DOHH2 (cell line): ENCODE measurements around the gene SF3B2.
"Not testable (repeated sequence)": the region's sequence is repeated elsewhere in the genome, so short reads cannot be mapped to it uniquely, and the experiment has no call there.

ENCODE experiments used
- H3F3A ChIP-seq: fragments of 200-600 bp; sonication (generic), shearing (Covaris generic); 2 replicates; pipeline ENCODE4 v1.6.0; 2016; ENCODE audit warnings: antibody characterized with exemption, mild to moderate bottlenecking; ENCODE audit not compliant: control insufficient read depth, insufficient read depth
- H3K27ac ChIP-seq: fragments of 200-600 bp; sonication (generic); 2 replicates; pipeline ENCODE4 v1.5.1; 2014; ENCODE audit warnings: low read depth, mild to moderate bottlenecking, low read length, moderate library complexity
- H3K27me3 ChIP-seq: fragments of 200-600 bp; sonication (generic); 2 replicates; pipeline ENCODE4 v1.6.1; 2014; ENCODE audit warnings: mild to moderate bottlenecking, low read length, mixed read lengths; ENCODE audit not compliant: control insufficient read depth
- H3K36me3 ChIP-seq: fragments of 200-600 bp; sonication (generic); 2 replicates; pipeline ENCODE4 v1.6.1; 2014; ENCODE audit warnings: mild to moderate bottlenecking, low read length, moderate library complexity, mixed read lengths; ENCODE audit not compliant: control insufficient read depth
- H3K4me1 ChIP-seq: fragments of 200-600 bp; sonication (generic); 2 replicates; pipeline ENCODE4 v1.6.1; 2014; ENCODE audit warnings: mild to moderate bottlenecking, low read length, mixed read lengths; ENCODE audit not compliant: control insufficient read depth
- H3K4me2 ChIP-seq: fragments of 200-600 bp; sonication (generic); 2 replicates; pipeline ENCODE4 v1.6.0; 2014; ENCODE audit warnings: mild to moderate bottlenecking, low read length, moderate library complexity
- H3K4me3 ChIP-seq: fragments of 200-600 bp; sonication (generic); 2 replicates; pipeline ENCODE4 v1.5.1; 2014; ENCODE audit warnings: mild to moderate bottlenecking, low read length, mixed read lengths
- H3K79me2 ChIP-seq: fragments of 200-600 bp; sonication (generic); 2 replicates; pipeline ENCODE4 v1.6.1; 2014; ENCODE audit warnings: mild to moderate bottlenecking, low read length, mixed read lengths; ENCODE audit not compliant: control insufficient read depth
- H3K9me2 ChIP-seq: fragments of 200-600 bp; sonication (generic); replicated peaks from 2 replicates; pipeline ENCODE4 v1.6.1; 2014; ENCODE audit warnings: mild to moderate bottlenecking, low read length, mixed read lengths; ENCODE audit not compliant: control insufficient read depth
- H3K9me3 ChIP-seq: fragments of 200-600 bp; sonication (generic); 2 replicates; pipeline ENCODE4 v1.6.1; 2014; ENCODE audit warnings: antibody characterized with exemption, low read length, mixed read lengths; ENCODE audit not compliant: control insufficient read depth, insufficient read depth
- H4K20me1 ChIP-seq: fragments of 200-600 bp; sonication (generic); 2 replicates; pipeline ENCODE4 v1.6.0; 2014; ENCODE audit warnings: low read depth, mild to moderate bottlenecking, antibody characterized with exemption, low read length, moderate library complexity; ENCODE audit not compliant: control insufficient read depth, insufficient read depth
- EZH2phosphoT487 ChIP-seq: fragments of 200-600 bp; sonication (generic); IDR thresholded peaks from 2 replicates; pipeline ENCODE4 v1.6.1; 2017; ENCODE audit warnings: borderline replicate concordance, mild to moderate bottlenecking, antibody characterized with exemption, low read length, moderate library complexity, mixed read lengths
- TF ChIP-seq, protein P1 (sequence below): fragments of 200-600 bp; sonication (generic); IDR thresholded peaks from one replicate; pipeline ENCODE4 v1.5.1; 2014; ENCODE audit warnings: antibody characterized with exemption, mild to moderate bottlenecking, low read depth, low read length; ENCODE audit not compliant: poor library complexity, severe bottlenecking

SF3B2 gene

DNA sequence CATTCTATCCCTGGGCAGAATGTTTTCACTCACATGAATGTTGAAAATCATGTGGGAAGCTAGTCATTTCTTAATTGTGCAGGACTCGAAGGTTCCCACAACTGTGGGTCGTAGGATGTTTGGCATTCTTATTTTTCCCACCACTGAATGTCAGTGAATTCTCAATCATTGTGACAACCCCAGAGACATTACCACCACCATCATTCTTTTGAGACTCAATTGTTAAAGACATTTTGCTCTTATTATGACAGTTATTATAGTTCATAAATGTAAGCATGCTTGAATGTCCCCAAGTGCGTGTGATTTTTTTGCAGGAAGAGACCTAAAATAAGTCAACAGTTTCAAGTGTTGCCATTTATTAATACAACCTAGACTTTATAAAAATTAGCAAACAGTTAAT, 36.9 kb downstream of the SF3B2 start:
- Histone ChIP-seq H3K4me3 (peak overlapping the region; percentile 64), H3K9me2 (no peaks in the 10 kb centered on the region), H3F3A (peaks cover 14% of the 10 kb centered on the region), H3K4me2 (peak overlapping the region; percentile 87), H4K20me1 (no peaks in the 10 kb centered on the region), H3K36me3 (peaks cover 20% of the 10 kb centered on the region), H3K9me3 (peaks cover 4% of the 10 kb centered on the region; the same call in 1 of the 2 replicates), H3K79me2 (peaks cover 70% of the 10 kb centered on the region), H3K27ac (peak overlapping the region; percentile 94), H3K27me3 (no peaks in the 10 kb centered on the region), H3K4me1 (peaks cover 63% of the 10 kb centered on the region)
- TF ChIP-seq EZH2phosphoT487 = no peak
- TF ChIP-seq, protein P1, sequence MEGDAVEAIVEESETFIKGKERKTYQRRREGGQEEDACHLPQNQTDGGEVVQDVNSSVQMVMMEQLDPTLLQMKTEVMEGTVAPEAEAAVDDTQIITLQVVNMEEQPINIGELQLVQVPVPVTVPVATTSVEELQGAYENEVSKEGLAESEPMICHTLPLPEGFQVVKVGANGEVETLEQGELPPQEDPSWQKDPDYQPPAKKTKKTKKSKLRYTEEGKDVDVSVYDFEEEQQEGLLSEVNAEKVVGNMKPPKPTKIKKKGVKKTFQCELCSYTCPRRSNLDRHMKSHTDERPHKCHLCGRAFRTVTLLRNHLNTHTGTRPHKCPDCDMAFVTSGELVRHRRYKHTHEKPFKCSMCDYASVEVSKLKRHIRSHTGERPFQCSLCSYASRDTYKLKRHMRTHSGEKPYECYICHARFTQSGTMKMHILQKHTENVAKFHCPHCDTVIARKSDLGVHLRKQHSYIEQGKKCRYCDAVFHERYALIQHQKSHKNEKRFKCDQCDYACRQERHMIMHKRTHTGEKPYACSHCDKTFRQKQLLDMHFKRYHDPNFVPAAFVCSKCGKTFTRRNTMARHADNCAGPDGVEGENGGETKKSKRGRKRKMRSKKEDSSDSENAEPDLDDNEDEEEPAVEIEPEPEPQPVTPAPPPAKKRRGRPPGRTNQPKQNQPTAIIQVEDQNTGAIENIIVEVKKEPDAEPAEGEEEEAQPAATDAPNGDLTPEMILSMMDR = no peak

DNA sequence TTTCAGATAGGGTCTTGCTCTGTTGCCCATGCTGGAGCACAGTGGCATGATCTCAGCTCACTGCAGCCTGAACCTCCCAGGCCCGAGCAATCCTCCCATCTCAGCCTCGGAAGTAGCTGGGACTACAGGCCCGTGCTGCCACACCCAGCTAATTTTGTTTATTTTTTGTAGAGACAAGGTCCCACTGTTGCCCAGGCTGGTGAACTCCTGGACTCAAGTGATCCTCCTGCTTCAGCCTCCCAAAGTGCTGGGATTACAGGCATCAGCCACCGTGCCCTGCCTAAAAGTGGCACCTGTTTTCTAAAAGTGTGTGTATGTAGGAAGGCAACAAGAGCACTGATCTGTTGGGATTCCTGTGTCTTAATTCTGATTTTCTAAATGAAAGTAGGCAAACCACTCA, 38.1 kb downstream of the SF3B2 start:
- no peak overlapping the region for H3K4me2 ChIP-seq
- H3K36me3 ChIP-seq = peaks cover 20% of the 10 kb centered on the region
- no peak for TF ChIP-seq EZH2phosphoT487
- TF ChIP-seq, protein P1 = no peak
- H3K4me1 ChIP-seq = peaks cover 52% of the 10 kb centered on the region
- H3K9me3 ChIP-seq = peaks cover 4% of the 10 kb centered on the region; the same call in 1 of the 2 replicates
- no peaks in the 10 kb centered on the region for H3K27me3 ChIP-seq
- peaks cover 8% of the 10 kb centered on the region for H3F3A ChIP-seq
- H3K79me2 ChIP-seq = peaks cover 58% of the 10 kb centered on the region
- no peak overlapping the region for H3K4me3 ChIP-seq
- no peak overlapping the region for H3K27ac ChIP-seq
- no peaks in the 10 kb centered on the region for H3K9me2 ChIP-seq
- H4K20me1 ChIP-seq = no peaks in the 10 kb centered on the region

DNA sequence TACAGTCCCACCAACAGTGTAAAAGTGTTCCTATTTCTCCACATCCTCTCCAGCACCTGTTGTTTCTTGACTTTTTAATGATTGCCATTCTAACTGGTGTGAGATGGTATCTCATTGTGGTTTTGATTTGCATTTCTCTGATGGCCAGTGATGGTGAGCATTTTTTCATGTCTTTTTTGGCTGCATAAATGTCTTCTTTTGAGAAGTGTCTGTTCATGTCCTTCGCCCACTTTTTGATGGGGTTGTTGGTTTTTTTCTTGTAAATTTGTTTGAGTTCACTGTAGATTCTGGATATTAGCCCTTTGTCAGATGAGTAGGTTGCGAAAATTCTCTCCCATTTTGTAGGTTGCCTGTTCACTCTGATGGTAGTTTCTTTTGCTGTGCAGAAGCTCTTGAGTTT, 40.0 kb downstream of the SF3B2 start:
- H4K20me1 ChIP-seq, H3K4me2 ChIP-seq, H3K27me3 ChIP-seq, H3K27ac ChIP-seq, H3K4me3 ChIP-seq, H3K9me3 ChIP-seq, H3F3A ChIP-seq, H3K9me2 ChIP-seq: not testable (repeated sequence)
- peaks cover 59% of the 10 kb centered on the region for H3K79me2 ChIP-seq
- peaks cover 20% of the 10 kb centered on the region for H3K36me3 ChIP-seq
- H3K4me1 ChIP-seq = peaks cover 50% of the 10 kb centered on the region

DNA sequence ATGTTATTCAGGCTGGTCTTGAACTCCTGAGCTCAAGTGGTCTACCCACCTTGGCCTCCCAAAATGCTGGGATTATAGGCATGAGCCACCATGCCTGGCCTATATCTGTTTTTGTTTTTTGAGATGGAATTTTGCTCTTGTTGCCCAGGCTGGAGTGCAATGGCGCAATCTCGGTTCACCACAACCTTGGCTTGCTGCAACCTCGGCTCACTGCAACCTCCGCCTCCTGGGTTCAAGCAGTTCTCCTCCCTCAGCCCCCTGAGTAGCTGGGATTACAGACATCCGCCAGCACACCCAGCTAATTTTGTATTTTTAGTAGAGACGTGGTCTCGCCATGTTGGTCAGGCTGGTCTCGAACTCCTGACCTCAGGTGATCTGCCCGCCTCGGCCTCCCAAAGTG, 47.6 kb downstream of the SF3B2 start:
- not testable (repeated sequence) for H3K4me3 ChIP-seq, H4K20me1 ChIP-seq, H3K36me3 ChIP-seq, H3K4me2 ChIP-seq, H3K9me3 ChIP-seq, H3K9me2 ChIP-seq, H3K27me3 ChIP-seq
- Histone ChIP-seq H3K4me1 (peaks cover 68% of the 10 kb centered on the region), H3K27ac (peak overlapping the region; percentile 74; the same call in 1 of the 2 replicates), H3F3A (peaks cover 21% of the 10 kb centered on the region; the same call in 1 of the 2 replicates), H3K79me2 (peaks cover 80% of the 10 kb centered on the region)
